Neural progenitor cell (in vitro differentiated cells): Measurements from ENCODE around the gene SEMA6A. TPM values are rescaled to one million over a fixed set of nuclear protein-coding genes. Genes with fewer than 3 reads are reported as not detected.

Source experiments
- DNase-seq: peaks from one replicate; pipeline ENCODE4 v3.0.0-alpha.2; 2016; ENCODE audit warnings: low spot score
- H2AFZ ChIP-seq: fragments of 200-600 bp; sonication (generic); replicated peaks from 2 replicates; pipeline ENCODE4 v1.6.1; 2016; ENCODE audit warnings: antibody characterized with exemption
- H3F3A ChIP-seq: fragments of 200-600 bp; sonication (generic); 2 replicates; pipeline ENCODE4 v1.6.1; 2016; ENCODE audit warnings: antibody characterized with exemption, low read depth
- H3K27ac ChIP-seq: fragments of 200-600 bp; sonication (generic); 2 replicates; pipeline ENCODE4 v1.5.1; 2016; ENCODE audit warnings: mild to moderate bottlenecking
- H3K27me3 ChIP-seq: fragments of 200-600 bp; sonication (generic); 2 replicates; pipeline ENCODE4 v1.6.1; 2016; ENCODE audit warnings: mild to moderate bottlenecking, moderate library complexity
- H3K36me3 ChIP-seq: fragments of 200-600 bp; sonication (generic); 2 replicates; pipeline ENCODE4 v1.5.1; 2016
- H3K4me1 ChIP-seq: fragments of 200-600 bp; sonication (generic); 2 replicates; pipeline ENCODE4 v1.6.1; 2016; ENCODE audit warnings: mixed run types
- H3K4me2 ChIP-seq: fragments of 200-600 bp; sonication (generic); 2 replicates; pipeline ENCODE4 v1.6.1; 2016
- H3K4me3 ChIP-seq: fragments of 200-600 bp; sonication (generic); 2 replicates; pipeline ENCODE4 v1.5.1; 2016
- H3K79me2 ChIP-seq: fragments of 200-600 bp; sonication (generic); 2 replicates; pipeline ENCODE4 v1.6.1; 2016; ENCODE audit warnings: low read depth
- H3K9ac ChIP-seq: fragments of 200-600 bp; sonication (generic); 2 replicates; pipeline ENCODE4 v1.6.1; 2016
- H3K9me3 ChIP-seq: fragments of 200-600 bp; sonication (generic); 2 replicates; pipeline ENCODE4 v1.5.1; 2016; ENCODE audit warnings: low read depth
- H4K20me1 ChIP-seq: fragments of 200-600 bp; sonication (generic); 2 replicates; pipeline ENCODE4 v1.6.1; 2016; ENCODE audit warnings: low read depth
- H3K27ac Mint-ChIP-seq: 3 replicates; pipeline ENCODE4 v1.8.0; 2021; ENCODE audit warnings: mixed read lengths
- H3K27me3 Mint-ChIP-seq: 2 replicates; pipeline ENCODE4 v1.8.0; 2022; ENCODE audit warnings: low read depth, mild to moderate bottlenecking, inconsistent platforms, moderate library complexity, mixed read lengths; ENCODE audit not compliant: insufficient read depth
- H3K36me3 Mint-ChIP-seq: 3 replicates; pipeline ENCODE4 v1.8.0; 2021; ENCODE audit warnings: mixed read lengths
- H3K4me1 Mint-ChIP-seq: 3 replicates; pipeline ENCODE4 v1.8.0; 2021; ENCODE audit warnings: mixed read lengths
- H3K4me3 Mint-ChIP-seq: 3 replicates; pipeline ENCODE4 v1.8.0; 2021; ENCODE audit warnings: mild to moderate bottlenecking, moderate library complexity, mixed read lengths
- H3K9me3 Mint-ChIP-seq: 3 replicates; pipeline ENCODE4 v1.8.0; 2020; ENCODE audit warnings: mixed read lengths
- EZH2 ChIP-seq: fragments of 200-600 bp; sonication (generic); IDR thresholded peaks from 2 replicates; pipeline ENCODE4 v1.6.1; 2017; ENCODE audit warnings: antibody characterized with exemption, mild to moderate bottlenecking, moderate library complexity
- EZH2phosphoT487 ChIP-seq: fragments of 200-600 bp; sonication (generic); IDR thresholded peaks from 2 replicates; pipeline ENCODE4 v1.6.1; 2017; ENCODE audit warnings: antibody characterized with exemption
- total RNA-seq: library from RNA; depleted of rRNA; stranded (reverse); fragments of >200 nt; gene quantifications from 2 replicates; pipeline ENCODE4 v1.2.3, GENCODE V29; 2015; ENCODE audit warnings: low replicate concordance
- TF ChIP-seq, protein P1 (sequence below): fragments of 200-600 bp; sonication (generic); IDR thresholded peaks from 2 replicates; pipeline ENCODE4 v1.5.1; 2017; ENCODE audit warnings: antibody characterized with exemption, mild to moderate bottlenecking

The SEMA6A gene
- total RNA-seq, 1 donor from 2014 or later, result 86.4 TPM

- Histone ChIP-seq H3K4me3 (no peak overlapping the region), H3K36me3 (no peaks in the 10 kb centered on the region), H3K9me3 (no peaks in the 10 kb centered on the region), H3K4me1 (no peaks in the 10 kb centered on the region), H3K4me2 (no peak overlapping the region), H3K27me3 (no peaks in the 10 kb centered on the region), H3K79me2 (no peaks in the 10 kb centered on the region), H3F3A (no peaks in the 10 kb centered on the region), H3K9ac (no peak overlapping the region), H4K20me1 (no peaks in the 10 kb centered on the region), H2AFZ (no peak overlapping the region), H3K27ac (no peak overlapping the region)
- no peak overlapping the region for H3K4me3 Mint-ChIP-seq
- no peak for DNase-seq
- no peaks in the 10 kb centered on the region for H3K36me3 Mint-ChIP-seq
- no peak overlapping the region for H3K27ac Mint-ChIP-seq
- H3K9me3 Mint-ChIP-seq, result no peaks in the 10 kb centered on the region
- TF ChIP-seq EZH2 (no peak), EZH2phosphoT487 (no peak)
- TF ChIP-seq, protein P1, sequence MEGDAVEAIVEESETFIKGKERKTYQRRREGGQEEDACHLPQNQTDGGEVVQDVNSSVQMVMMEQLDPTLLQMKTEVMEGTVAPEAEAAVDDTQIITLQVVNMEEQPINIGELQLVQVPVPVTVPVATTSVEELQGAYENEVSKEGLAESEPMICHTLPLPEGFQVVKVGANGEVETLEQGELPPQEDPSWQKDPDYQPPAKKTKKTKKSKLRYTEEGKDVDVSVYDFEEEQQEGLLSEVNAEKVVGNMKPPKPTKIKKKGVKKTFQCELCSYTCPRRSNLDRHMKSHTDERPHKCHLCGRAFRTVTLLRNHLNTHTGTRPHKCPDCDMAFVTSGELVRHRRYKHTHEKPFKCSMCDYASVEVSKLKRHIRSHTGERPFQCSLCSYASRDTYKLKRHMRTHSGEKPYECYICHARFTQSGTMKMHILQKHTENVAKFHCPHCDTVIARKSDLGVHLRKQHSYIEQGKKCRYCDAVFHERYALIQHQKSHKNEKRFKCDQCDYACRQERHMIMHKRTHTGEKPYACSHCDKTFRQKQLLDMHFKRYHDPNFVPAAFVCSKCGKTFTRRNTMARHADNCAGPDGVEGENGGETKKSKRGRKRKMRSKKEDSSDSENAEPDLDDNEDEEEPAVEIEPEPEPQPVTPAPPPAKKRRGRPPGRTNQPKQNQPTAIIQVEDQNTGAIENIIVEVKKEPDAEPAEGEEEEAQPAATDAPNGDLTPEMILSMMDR, result no peak
- H3K4me1 Mint-ChIP-seq, result peaks cover 5% of the 10 kb centered on the region
- no peaks in the 10 kb centered on the region for H3K27me3 Mint-ChIP-seq
Observed at GRCh38 chr5:116424258-116424615, 150.4 kb downstream of the SEMA6A start.

DNA sequence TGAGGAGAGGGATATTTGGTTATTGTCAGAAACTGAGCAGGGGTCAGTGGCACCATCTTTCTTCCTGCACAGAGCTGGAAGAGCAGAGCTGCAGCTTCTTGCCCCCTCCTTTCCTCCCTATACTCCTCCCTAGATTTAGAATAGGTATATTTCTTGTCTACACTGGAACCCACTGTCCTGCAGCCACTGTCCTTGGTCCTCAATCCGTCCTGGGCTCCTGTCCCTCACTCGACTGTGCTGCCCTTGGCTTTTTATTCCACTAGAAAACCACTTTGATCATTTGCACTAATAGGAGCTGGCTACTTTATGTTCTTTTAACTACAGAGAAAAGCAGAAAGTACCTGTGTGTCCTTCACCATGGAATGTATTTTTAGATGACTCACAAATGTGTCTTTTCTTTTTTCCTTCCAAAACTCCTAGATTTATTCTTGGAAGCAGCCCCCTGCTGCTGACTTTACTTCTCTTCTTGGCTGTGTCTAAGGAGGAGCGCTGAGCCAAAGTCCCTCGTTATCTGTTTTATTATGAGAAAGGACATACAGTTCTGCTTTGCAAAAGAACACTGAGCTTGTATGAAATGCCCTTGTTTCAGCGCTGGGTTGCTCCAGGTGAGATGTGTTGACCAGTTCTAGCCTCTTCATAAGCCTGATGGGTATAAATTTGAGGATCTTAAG is 150.9 kb downstream of the SEMA6A start:
- peaks cover 5% of the 10 kb centered on the region for H3K4me1 Mint-ChIP-seq
- no peak for DNase-seq
- Histone ChIP-seq H4K20me1 (no peaks in the 10 kb centered on the region), H3F3A (no peaks in the 10 kb centered on the region), H3K27me3 (no peaks in the 10 kb centered on the region), H2AFZ (no peak overlapping the region), H3K4me2 (no peak overlapping the region), H3K36me3 (no peaks in the 10 kb centered on the region), H3K4me3 (no peak overlapping the region), H3K9ac (no peak overlapping the region), H3K79me2 (no peaks in the 10 kb centered on the region), H3K27ac (no peak overlapping the region), H3K4me1 (no peaks in the 10 kb centered on the region), H3K9me3 (no peaks in the 10 kb centered on the region)
- TF ChIP-seq EZH2 (no peak), EZH2phosphoT487 (no peak)
- TF ChIP-seq, protein P1, result no peak
- H3K27me3 Mint-ChIP-seq, result no peaks in the 10 kb centered on the region
- H3K9me3 Mint-ChIP-seq, result no peaks in the 10 kb centered on the region
- no peaks in the 10 kb centered on the region for H3K36me3 Mint-ChIP-seq
- no peak overlapping the region for H3K27ac Mint-ChIP-seq
- no peak overlapping the region for H3K4me3 Mint-ChIP-seq

GRCh38 chr5:116423141-116423540 is 151.5 kb downstream of the SEMA6A start:
- no peaks in the 10 kb centered on the region for H3K79me2 ChIP-seq
- no peaks in the 10 kb centered on the region for H3K4me1 ChIP-seq
- H3K9ac ChIP-seq, result no peak overlapping the region
- H4K20me1 ChIP-seq, result no peaks in the 10 kb centered on the region
- no peaks in the 10 kb centered on the region for H3K9me3 Mint-ChIP-seq
- H2AFZ ChIP-seq, result no peak overlapping the region
- H3K4me3 ChIP-seq, result no peak overlapping the region
- TF ChIP-seq EZH2, result no peak
- TF ChIP-seq, protein P1, result no peak
- no peaks in the 10 kb centered on the region for H3K9me3 ChIP-seq
- H3K27me3 ChIP-seq, result no peaks in the 10 kb centered on the region
- DNase-seq, result no peak
- H3F3A ChIP-seq, result no peaks in the 10 kb centered on the region
- no peak overlapping the region for H3K27ac ChIP-seq
- H3K4me3 Mint-ChIP-seq, result no peak overlapping the region
- no peak overlapping the region for H3K4me2 ChIP-seq
- peaks cover 5% of the 10 kb centered on the region for H3K4me1 Mint-ChIP-seq
- no peaks in the 10 kb centered on the region for H3K27me3 Mint-ChIP-seq
- H3K27ac Mint-ChIP-seq, result no peak overlapping the region
- no peaks in the 10 kb centered on the region for H3K36me3 Mint-ChIP-seq
- H3K36me3 ChIP-seq, result no peaks in the 10 kb centered on the region
